Hematopoietic multipotent progenitor cell treated with erythropoietin and hydrocortisone succinate and interleukin-3 and kit ligand, for 4 days (in vitro differentiated cells): ENCODE data around the gene RAB4B.
"Not testable (repeated sequence)": the region's sequence is repeated elsewhere in the genome, so short reads cannot be mapped to it uniquely, and the experiment has no call there.

Source experiments
- DNase-seq: peaks from one replicate; pipeline ENCODE4 v3.0.0-alpha.2; 2015

The RAB4B gene

GRCh38 chr19:40781140-40781539 is 3.1 kb downstream of the RAB4B start:
- DNase-seq, result no peak

- no peak for DNase-seq
Observed at GRCh38 chr19:40783711-40784110, 5.7 kb downstream of the RAB4B start.

- DNase-seq, result not testable (repeated sequence)
Observed at GRCh38 chr19:40784146-40784545, 6.1 kb downstream of the RAB4B start.

- DNase-seq, result no peak
Observed at GRCh38 chr19:40785526-40785925, 7.5 kb downstream of the RAB4B start.

- DNase-seq, result no peak
Observed at GRCh38 chr19:40786060-40787037, 8.3 kb downstream of the RAB4B start.

GRCh38 chr19:40791349-40791748 is 13.3 kb downstream of the RAB4B start:
- no peak for DNase-seq

GRCh38 chr19:40791996-40792395 is 13.9 kb downstream of the RAB4B start:
- no peak for DNase-seq

- no peak for DNase-seq
Observed at GRCh38 chr19:40797166-40797962, 19.3 kb downstream of the RAB4B start.

- DNase-seq, result peak; percentile 96
Observed at GRCh38 chr19:40797963-40798682, 20.1 kb downstream of the RAB4B start.

GRCh38 chr19:40798683-40799557 is 20.9 kb downstream of the RAB4B start, which contains the start of gene EGLN2:
Gene EGLN2 (plus strand): TSS chr19:40799191. CDS start chr19:40800573, 1,382 bp downstream.
- peak; percentile 100 for DNase-seq

GRCh38 chr19:40799558-40800338 is 21.7 kb downstream of the RAB4B start:
- DNase-seq, result peak; percentile 69

- DNase-seq, result no peak
Observed at GRCh38 chr19:40800339-40800996, 22.4 kb downstream of the RAB4B start.

GRCh38 chr19:40800997-40801377 is 22.9 kb downstream of the RAB4B start:
- DNase-seq, result no peak

GRCh38 chr19:40801426-40802299 is 23.6 kb downstream of the RAB4B start:
- DNase-seq, result peak; percentile 47

- DNase-seq, result peak; percentile 47
Observed at GRCh38 chr19:40802300-40803169, 24.5 kb downstream of the RAB4B start.

GRCh38 chr19:40803170-40803856 is 25.3 kb downstream of the RAB4B start:
- DNase-seq, result no peak

- peak; percentile 56 for DNase-seq
Observed at GRCh38 chr19:40803857-40804782, 26.1 kb downstream of the RAB4B start.
